ES-I3 (cell line): Measurements from ENCODE around the gene CCNE1.

Experiments
- H3K36me3 ChIP-seq: 2 replicates; pipeline ENCODE4 v1.6.1; 2013; ENCODE audit warnings: mild to moderate bottlenecking, low read length, control low read depth, moderate library complexity; ENCODE audit not compliant: insufficient read depth
- H3K4me1 ChIP-seq: 2 replicates; pipeline ENCODE4 v1.6.1; 2013; ENCODE audit warnings: mild to moderate bottlenecking, control low read depth, low read length; ENCODE audit not compliant: insufficient read depth
- H3K9ac ChIP-seq: 2 replicates; pipeline ENCODE4 v1.6.1; 2013; ENCODE audit warnings: low read depth, mild to moderate bottlenecking, low read length, moderate library complexity
- H3K9me3 ChIP-seq: 2 replicates; pipeline ENCODE4 v1.6.1; 2013; ENCODE audit warnings: mild to moderate bottlenecking, low read length, moderate library complexity; ENCODE audit not compliant: control insufficient read depth, insufficient read depth

Gene CCNE1

GRCh38 chr19:29840066-29840950 lies 28.5 kb downstream of the CCNE1 start:
- peaks cover 28% of the 10 kb centered on the region for H3K4me1 ChIP-seq
- H3K36me3 ChIP-seq = no peaks in the 10 kb centered on the region
- no peaks in the 10 kb centered on the region for H3K9me3 ChIP-seq
- H3K9ac ChIP-seq = no peak overlapping the region

GRCh38 chr19:29841209-29841558 lies 29.4 kb downstream of the CCNE1 start:
- no peaks in the 10 kb centered on the region for H3K36me3 ChIP-seq
- H3K9ac ChIP-seq = no peak overlapping the region; the same call in 1 of the 2 replicates
- H3K4me1 ChIP-seq = peaks cover 28% of the 10 kb centered on the region
- H3K9me3 ChIP-seq = no peaks in the 10 kb centered on the region

- peaks cover 28% of the 10 kb centered on the region for H3K4me1 ChIP-seq
- no peak overlapping the region; the same call in 1 of the 2 replicates for H3K9ac ChIP-seq
These were observed 30.0 kb downstream of the CCNE1 start for GRCh38 chr19:29841559-29842367.

DNA sequence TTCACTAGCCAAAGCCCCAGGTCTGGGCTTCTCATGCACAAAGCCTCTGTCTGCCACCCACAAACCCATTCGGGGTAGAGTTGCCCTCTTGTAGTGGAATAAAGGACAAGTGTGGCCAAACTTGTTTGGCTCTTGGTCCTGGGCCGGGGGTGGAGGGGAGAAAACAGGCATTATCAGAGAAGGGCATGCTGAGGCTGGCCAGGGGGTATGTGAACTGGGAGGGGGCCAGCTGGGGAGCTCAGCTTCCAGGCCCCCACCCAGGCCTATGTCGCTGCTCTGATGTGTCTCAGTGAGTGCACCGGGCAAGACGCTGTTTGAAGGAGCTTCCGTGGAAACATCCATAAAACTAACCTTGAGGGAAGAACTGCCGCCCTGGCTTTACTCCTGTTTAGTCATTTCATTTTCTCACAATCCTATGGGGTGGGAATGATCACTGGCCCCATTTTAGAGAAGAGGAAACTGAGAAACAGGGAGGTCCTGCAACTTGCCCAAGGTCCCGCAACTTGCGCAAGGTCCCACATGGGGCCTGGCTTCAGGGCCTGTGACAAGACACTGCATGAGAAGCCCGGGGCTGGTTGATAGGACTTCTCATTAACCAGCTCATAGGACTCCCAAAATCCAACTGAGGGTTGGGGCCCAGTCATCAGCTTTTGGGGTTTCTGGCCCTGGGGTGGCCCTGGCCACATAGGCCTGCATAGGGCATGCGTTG lies 30.8 kb downstream of the CCNE1 start:
- Histone ChIP-seq H3K9ac (peak overlapping the region; percentile 53), H3K9me3 (no peaks in the 10 kb centered on the region), H3K36me3 (no peaks in the 10 kb centered on the region), H3K4me1 (peaks cover 28% of the 10 kb centered on the region)

More at GRCh38 chr19:29841559-29842367, 30.0 kb downstream of the CCNE1 start:
- no peaks in the 10 kb centered on the region for H3K36me3 ChIP-seq
- no peaks in the 10 kb centered on the region for H3K9me3 ChIP-seq

GRCh38 chr19:29843180-29844051 lies 31.6 kb downstream of the CCNE1 start:
- Histone ChIP-seq H3K9ac (peak overlapping the region; percentile 53), H3K4me1 (peaks cover 28% of the 10 kb centered on the region), H3K36me3 (no peaks in the 10 kb centered on the region), H3K9me3 (no peaks in the 10 kb centered on the region)

DNA sequence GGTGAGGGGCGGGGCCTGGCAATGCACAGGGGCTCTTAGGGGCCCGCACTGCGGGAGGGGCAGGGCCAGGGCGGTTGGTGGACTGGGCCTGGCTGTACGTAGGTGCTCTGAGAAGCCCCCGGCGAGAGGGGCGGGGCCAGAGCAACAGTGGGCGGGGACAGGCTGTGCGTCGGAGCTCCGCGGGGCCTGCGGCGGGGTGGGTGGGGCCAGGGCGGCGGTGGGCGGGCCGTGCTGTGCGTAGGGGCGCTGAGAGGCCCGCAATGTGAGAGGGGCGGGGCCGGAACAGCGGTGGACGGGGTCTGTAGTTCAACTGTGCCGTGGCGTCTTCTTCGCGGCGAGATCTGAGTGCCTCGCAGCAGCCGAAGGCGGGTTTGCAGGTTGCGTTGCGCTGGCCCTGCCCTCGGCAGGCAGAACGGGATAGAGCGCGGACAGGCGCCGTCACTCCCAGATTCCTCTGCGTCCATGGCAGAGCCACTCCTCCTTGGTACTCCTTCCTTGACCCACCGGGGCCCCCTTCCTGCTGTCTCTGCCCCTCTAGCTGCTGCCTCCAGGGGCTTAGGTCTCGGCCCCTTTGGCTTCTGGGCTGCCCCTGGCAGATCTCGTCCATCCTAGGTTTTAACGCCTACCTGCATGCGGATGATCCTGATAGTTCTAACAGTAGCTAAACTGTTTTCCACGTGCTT lies 33.2 kb downstream of the CCNE1 start:
- Histone ChIP-seq H3K9me3 (no peaks in the 10 kb centered on the region), H3K9ac (peak overlapping the region; percentile 66; the same call in 1 of the 2 replicates), H3K4me1 (peaks cover 28% of the 10 kb centered on the region), H3K36me3 (no peaks in the 10 kb centered on the region)

DNA sequence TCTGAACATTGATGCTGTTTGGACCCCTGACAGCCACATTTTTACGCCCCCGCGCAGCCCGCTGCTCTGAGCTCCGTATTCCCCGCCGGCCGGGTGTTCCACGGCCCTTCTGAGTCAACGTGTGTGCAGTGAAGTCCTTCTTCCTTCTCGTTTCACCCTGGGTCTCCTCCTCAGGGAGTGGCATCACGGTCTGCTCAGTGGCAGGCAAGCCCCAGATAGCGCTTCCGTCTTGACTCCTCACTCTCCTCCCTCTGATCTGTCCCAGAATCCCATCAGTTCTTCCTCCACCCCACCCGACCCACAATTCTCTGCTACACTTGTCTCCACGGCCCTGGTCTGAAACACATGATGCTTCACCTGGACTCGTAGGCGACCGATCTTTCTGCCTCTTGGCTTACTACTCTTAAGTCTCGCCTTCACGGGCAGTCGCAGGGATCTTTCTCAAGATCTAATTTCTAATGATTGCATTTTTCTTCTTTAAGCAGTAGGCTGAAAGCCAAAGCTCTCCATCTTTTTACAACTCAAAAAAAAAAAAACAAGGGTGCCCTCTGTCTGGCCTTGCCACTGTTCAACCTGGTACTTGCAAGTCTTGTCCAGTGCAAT lies 33.9 kb downstream of the CCNE1 start:
- Histone ChIP-seq H3K4me1 (peaks cover 23% of the 10 kb centered on the region), H3K9me3 (no peaks in the 10 kb centered on the region), H3K9ac (peak overlapping the region; percentile 66; the same call in 1 of the 2 replicates), H3K36me3 (no peaks in the 10 kb centered on the region)

DNA sequence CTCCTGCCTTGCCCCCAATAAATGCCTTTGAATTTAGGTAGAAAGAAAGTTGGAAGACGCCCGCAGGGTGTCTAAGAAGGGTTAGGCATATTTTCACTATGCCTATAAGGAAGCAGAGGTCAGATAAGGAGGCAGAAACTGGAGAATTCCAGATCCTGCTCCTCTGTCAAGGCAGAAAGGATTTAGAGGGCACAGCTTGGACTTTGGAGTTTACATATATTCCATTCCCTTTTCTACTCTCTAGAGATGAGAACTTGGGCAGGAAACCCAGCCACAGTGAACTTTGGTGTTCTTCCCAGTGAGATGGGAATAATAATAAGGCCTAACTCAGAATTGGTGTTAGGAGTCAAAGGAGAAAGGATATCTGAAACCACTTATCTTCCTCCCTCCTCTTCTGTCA lies 37.4 kb downstream of the CCNE1 start:
- Histone ChIP-seq H3K4me1 (no peaks in the 10 kb centered on the region), H3K9ac (no peak overlapping the region), H3K9me3 (no peaks in the 10 kb centered on the region), H3K36me3 (no peaks in the 10 kb centered on the region)

- Histone ChIP-seq H3K36me3 (no peaks in the 10 kb centered on the region), H3K9ac (no peak overlapping the region), H3K9me3 (no peaks in the 10 kb centered on the region), H3K4me1 (no peaks in the 10 kb centered on the region)
These were observed 38.7 kb downstream of the CCNE1 start for GRCh38 chr19:29850482-29850881.

DNA sequence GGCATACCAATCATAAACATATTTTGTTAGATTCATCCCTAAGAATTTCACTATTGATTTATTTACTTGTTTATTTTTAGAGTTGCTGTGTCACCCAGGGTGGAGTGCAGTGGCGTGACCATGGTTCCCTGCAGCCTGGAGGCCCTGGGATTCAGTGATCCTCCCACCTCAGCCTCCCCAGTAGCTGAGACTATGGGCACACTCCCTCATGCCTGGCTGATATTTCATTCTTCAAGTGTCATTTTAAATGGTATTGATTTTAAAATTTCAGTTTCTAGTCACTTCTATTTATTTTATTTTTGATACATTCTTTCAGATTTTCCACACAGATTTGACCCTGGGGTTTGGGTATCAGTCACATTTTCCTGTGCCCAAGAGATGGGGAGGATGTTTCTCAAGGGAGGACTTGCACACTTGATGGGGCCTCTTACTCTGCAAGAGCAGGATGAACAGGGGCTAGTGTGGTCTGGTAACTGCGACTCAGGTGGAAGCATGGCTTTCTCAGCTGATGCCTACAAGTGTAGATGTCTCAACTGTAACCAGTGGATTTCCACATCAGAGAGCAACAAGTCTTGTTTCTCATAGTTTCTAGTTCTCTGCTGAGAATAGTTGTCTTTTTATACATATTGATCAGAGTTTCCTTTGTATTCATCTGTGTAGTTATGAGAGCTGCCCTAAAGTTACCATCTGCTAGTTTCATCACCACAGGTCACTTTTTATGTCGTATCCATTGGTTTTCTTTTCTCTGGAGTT lies 40.2 kb downstream of the CCNE1 start:
- Histone ChIP-seq H3K4me1 (no peaks in the 10 kb centered on the region), H3K36me3 (no peaks in the 10 kb centered on the region), H3K9ac (no peak overlapping the region), H3K9me3 (no peaks in the 10 kb centered on the region)

- Histone ChIP-seq H3K4me1 (no peaks in the 10 kb centered on the region), H3K9me3 (no peaks in the 10 kb centered on the region), H3K9ac (no peak overlapping the region), H3K36me3 (no peaks in the 10 kb centered on the region)
These were observed 42.2 kb downstream of the CCNE1 start for GRCh38 chr19:29854033-29854432.

- Histone ChIP-seq H3K36me3 (no peaks in the 10 kb centered on the region), H3K9me3 (no peaks in the 10 kb centered on the region)
These were observed 43.3 kb downstream of the CCNE1 start for GRCh38 chr19:29855087-29855486.

More at GRCh38 chr19:29855087-29855486, 43.3 kb downstream of the CCNE1 start:
- no peaks in the 10 kb centered on the region for H3K4me1 ChIP-seq
- H3K9ac ChIP-seq = no peak overlapping the region
